Hepatocyte (in vitro differentiated cells): ENCODE results near the gene SEMA4B. TPM values are rescaled to one million over a fixed set of nuclear protein-coding genes. Genes with fewer than 3 reads are reported as not detected.
"Not testable (repeated sequence)": the region's sequence is repeated elsewhere in the genome, so short reads cannot be mapped to it uniquely, and the experiment has no call there.

Source experiments
- DNase-seq: peaks from one replicate; pipeline ENCODE4 v3.0.0-alpha.2; 2016; ENCODE audit warnings: low spot score
- H2AFZ ChIP-seq: fragments of 200-600 bp; sonication (generic); 2 replicates; pipeline ENCODE4 v1.6.0; 2016; ENCODE audit warnings: antibody characterized with exemption, mild to moderate bottlenecking
- H3K27ac ChIP-seq: fragments of 200-600 bp; sonication (generic); 2 replicates; pipeline ENCODE4 v1.5.1; 2016; ENCODE audit warnings: mild to moderate bottlenecking
- H3K27me3 ChIP-seq: fragments of 200-600 bp; sonication (generic); 2 replicates; pipeline ENCODE4 v1.6.1; 2016
- H3K36me3 ChIP-seq: fragments of 200-600 bp; sonication (generic); replicated peaks from 2 replicates; pipeline ENCODE4 v1.5.1; 2016; ENCODE audit warnings: low read depth; ENCODE audit not compliant: insufficient read depth
- H3K4me1 ChIP-seq: fragments of 200-600 bp; sonication (generic); 2 replicates; pipeline ENCODE4 v1.5.1; 2016; ENCODE audit warnings: mild to moderate bottlenecking, moderate library complexity; ENCODE audit not compliant: insufficient read depth
- H3K4me2 ChIP-seq: fragments of 200-600 bp; sonication (generic); 2 replicates; pipeline ENCODE4 v1.6.0; 2016
- H3K4me3 ChIP-seq: fragments of 200-600 bp; sonication (generic); 2 replicates; pipeline ENCODE4 v1.5.1; 2016; ENCODE audit warnings: mild to moderate bottlenecking
- H3K79me2 ChIP-seq: fragments of 200-600 bp; sonication (generic); 2 replicates; pipeline ENCODE4 v1.6.0; 2017; ENCODE audit warnings: mild to moderate bottlenecking
- H3K9me2 ChIP-seq: fragments of 200-600 bp; sonication (generic); replicated peaks from 2 replicates; pipeline ENCODE4 v1.6.0; 2017; ENCODE audit warnings: mild to moderate bottlenecking; ENCODE audit not compliant: insufficient read depth
- H3K9me3 ChIP-seq: fragments of 200-600 bp; sonication (generic); 2 replicates; pipeline ENCODE4 v1.5.1; 2016; ENCODE audit warnings: low read depth, mild to moderate bottlenecking
- H4K20me1 ChIP-seq: fragments of 200-600 bp; sonication (generic); 2 replicates; pipeline ENCODE4 v1.6.0; 2016; ENCODE audit warnings: mild to moderate bottlenecking; ENCODE audit not compliant: insufficient read depth, poor library complexity, severe bottlenecking
- CTCF ChIP-seq: fragments of 200-600 bp; sonication (generic); IDR thresholded peaks from 2 replicates; pipeline ENCODE4 v1.5.1; 2016; ENCODE audit warnings: antibody characterized with exemption, mild to moderate bottlenecking; ENCODE audit not compliant: poor library complexity
- EZH2 ChIP-seq: fragments of 200-600 bp; sonication (generic); IDR thresholded peaks from 2 replicates; pipeline ENCODE4 v1.6.1; 2016; ENCODE audit warnings: antibody characterized with exemption, mild to moderate bottlenecking, borderline replicate concordance
- EZH2phosphoT487 ChIP-seq: fragments of 200-600 bp; sonication (generic); IDR thresholded peaks from one replicate; pipeline ENCODE4 v1.6.1; 2018; ENCODE audit warnings: antibody characterized with exemption, mild to moderate bottlenecking, low read depth, moderate library complexity; ENCODE audit not compliant: unreplicated experiment, severe bottlenecking
- WGBS: methylation state at CpG from one replicate; pipeline ENCODE4 v1.1.6; 2016; ENCODE audit warnings: low lambda C conversion rate; ENCODE audit errors: missing lambda C conversion rate; 5-methylcytosine and 5-hydroxymethylcytosine counted together
- polyA plus RNA-seq: library from polyadenylated mRNA; unstranded; fragments of >200 nt; fragmentation: Nextera tagmentation; extraction: Ambion mirVana; gene quantifications from 2 replicates; pipeline ENCODE4 v1.2.1, GENCODE V29; 2016
- total RNA-seq: library from RNA; depleted of rRNA; stranded (reverse); fragments of >200 nt; gene quantifications from 2 replicates; pipeline ENCODE4 v1.2.3, GENCODE V29; 2014

SEMA4B gene
- total and polyA plus RNA-seq, 2 experiments from 2014 or later = 19.2 to 43.5 TPM

- Histone ChIP-seq H3K4me1 (no peaks in the 10 kb centered on the region), H3K4me2 (no peak overlapping the region), H3K27ac (no peak overlapping the region), H3K79me2 (no peaks in the 10 kb centered on the region), H3K9me3 (no peaks in the 10 kb centered on the region), H3K27me3 (no peaks in the 10 kb centered on the region), H3K36me3 (no peaks in the 10 kb centered on the region), H3K4me3 (no peak overlapping the region), H3K9me2 (no peaks in the 10 kb centered on the region), H4K20me1 (no peaks in the 10 kb centered on the region), H2AFZ (no peak overlapping the region)
- 92% methylated on average over 5 of the region's 5 CpGs for WGBS
- no peak for DNase-seq
- TF ChIP-seq EZH2phosphoT487 (no peak), EZH2 (no peak), CTCF (no peak)
Measured at GRCh38 chr15:90259524-90259923, 58.4 kb downstream of the SEMA4B start.

GRCh38 chr15:90260731-90261130 is 59.6 kb downstream of the SEMA4B start:
- WGBS = 82% methylated on average over 2 of the region's 6 CpGs

GRCh38 chr15:90261811-90262210 is 60.7 kb downstream of the SEMA4B start:
- H2AFZ ChIP-seq = no peak overlapping the region
- no peak overlapping the region for H3K4me3 ChIP-seq
- no peak overlapping the region for H3K27ac ChIP-seq
- no peaks in the 10 kb centered on the region for H3K4me1 ChIP-seq
- H3K4me2 ChIP-seq = no peak overlapping the region
- no peaks in the 10 kb centered on the region for H3K27me3 ChIP-seq
- TF ChIP-seq EZH2 (no peak), CTCF (no peak), EZH2phosphoT487 (no peak)
- no peaks in the 10 kb centered on the region for H3K9me2 ChIP-seq
- no peak for DNase-seq
- no peaks in the 10 kb centered on the region for H3K36me3 ChIP-seq
- no peaks in the 10 kb centered on the region for H4K20me1 ChIP-seq
- 85% methylated on average over 5 of the region's 5 CpGs for WGBS
- H3K9me3 ChIP-seq = no peaks in the 10 kb centered on the region
- peaks cover 7% of the 10 kb centered on the region for H3K79me2 ChIP-seq

More at GRCh38 chr15:90260731-90261130, 59.6 kb downstream of the SEMA4B start:
- DNase-seq, H3K27ac ChIP-seq, H3K4me1 ChIP-seq, H4K20me1 ChIP-seq, H3K4me3 ChIP-seq, H3K9me2 ChIP-seq, H2AFZ ChIP-seq, H3K36me3 ChIP-seq, H3K9me3 ChIP-seq, H3K4me2 ChIP-seq, H3K27me3 ChIP-seq, H3K79me2 ChIP-seq: not testable (repeated sequence)

- Histone ChIP-seq H3K4me3 (no peak overlapping the region), H3K9me2 (no peaks in the 10 kb centered on the region), H3K4me1 (no peaks in the 10 kb centered on the region), H3K79me2 (peaks cover 13% of the 10 kb centered on the region), H3K9me3 (no peaks in the 10 kb centered on the region), H3K27me3 (no peaks in the 10 kb centered on the region), H2AFZ (no peak overlapping the region), H3K27ac (no peak overlapping the region), H3K4me2 (no peak overlapping the region), H4K20me1 (no peaks in the 10 kb centered on the region), H3K36me3 (no peaks in the 10 kb centered on the region)
- 74% methylated on average over 5 of the region's 5 CpGs for WGBS
- no peak for TF ChIP-seq EZH2phosphoT487
- no peak for TF ChIP-seq CTCF
- no peak for TF ChIP-seq EZH2
- no peak for DNase-seq
Measured at GRCh38 chr15:90262426-90262825, 61.3 kb downstream of the SEMA4B start.
